MM.1S (cell line): Measurements from ENCODE around the gene CPT1A.

Experiments used
- CTCF ChIP-seq: fragments of 300-600 bp; sonication (generic); IDR thresholded peaks from 2 replicates; pipeline ENCODE4 v1.5.1; 2016; ENCODE audit warnings: antibody characterized with exemption, low read length, mixed read lengths
- EZH2phosphoT487 ChIP-seq: fragments of 300-600 bp; sonication (generic); IDR thresholded peaks from 2 replicates; pipeline ENCODE4 v1.6.1; 2018; ENCODE audit warnings: antibody characterized with exemption, low read length

- no peak for TF ChIP-seq CTCF
- TF ChIP-seq EZH2phosphoT487 = no peak
These were observed 117.4 kb downstream of the CPT1A start for GRCh38 chr11:68724293-68724692.
